D721Med (cell line): ENCODE data around the gene SMARCD3.
A peak's percentile ranks its signal among the peaks of the same experiment; 100 is the strongest.

ENCODE experiments used
- DNase-seq: peaks from one replicate; pipeline ENCODE4 v3.0.0; 2011; ENCODE audit warnings: low spot score; ENCODE audit not compliant: insufficient read length
- FAIRE-seq: peaks from 2 replicates; lab custom pipeline; 2011; peaks lifted over from hg19 to GRCh38; lab: Jason Lieb, UNC
- TF ChIP-seq, protein P1 (sequence below): IDR thresholded peaks from 2 replicates; pipeline ENCODE4 v1.5.1; 2012; ENCODE audit warnings: mild to moderate bottlenecking, control low read depth; ENCODE audit not compliant: insufficient read depth; ENCODE audit errors: missing control alignments

SMARCD3 gene

DNA sequence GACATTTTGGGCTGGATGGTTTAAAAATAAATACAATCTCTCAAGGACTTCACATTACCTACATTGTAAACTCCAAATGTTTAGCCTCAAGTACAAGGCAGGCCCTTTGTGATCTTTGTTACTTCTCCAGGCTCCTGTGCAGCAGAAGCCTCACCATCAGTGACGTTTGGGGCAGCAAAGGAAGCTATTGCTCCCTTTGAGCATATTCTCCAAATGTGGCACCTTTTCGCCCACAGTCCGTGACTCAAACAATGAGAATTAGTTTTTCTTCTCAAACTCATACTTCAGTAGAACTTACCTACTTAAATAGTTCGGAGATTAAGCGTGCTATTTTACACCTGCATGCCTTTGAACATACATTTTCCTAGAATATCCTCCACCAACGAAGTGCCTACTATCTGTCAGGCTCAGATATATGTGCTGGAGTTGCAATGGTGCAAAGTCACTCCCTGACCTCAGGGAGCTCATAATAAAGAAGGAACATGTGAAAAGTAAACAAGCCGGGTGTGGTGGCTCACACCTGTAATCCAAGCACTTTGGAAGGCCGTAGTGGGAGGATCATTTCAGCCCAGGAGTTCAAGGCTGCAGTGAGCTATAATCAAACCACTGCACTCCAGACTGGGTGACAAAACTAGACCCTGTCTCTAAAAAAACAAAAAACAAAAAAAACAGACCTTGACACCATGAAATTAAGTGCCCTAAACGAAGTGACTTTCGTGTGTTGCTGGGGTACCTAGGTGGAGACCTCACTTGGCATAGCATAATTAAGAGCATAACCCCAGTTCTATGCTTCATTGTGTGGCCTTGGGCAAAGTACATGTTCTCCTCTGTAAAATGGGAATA lies 20.2 kb downstream of the SMARCD3 start:
- no peak for DNase-seq
- TF ChIP-seq, protein P1, sequence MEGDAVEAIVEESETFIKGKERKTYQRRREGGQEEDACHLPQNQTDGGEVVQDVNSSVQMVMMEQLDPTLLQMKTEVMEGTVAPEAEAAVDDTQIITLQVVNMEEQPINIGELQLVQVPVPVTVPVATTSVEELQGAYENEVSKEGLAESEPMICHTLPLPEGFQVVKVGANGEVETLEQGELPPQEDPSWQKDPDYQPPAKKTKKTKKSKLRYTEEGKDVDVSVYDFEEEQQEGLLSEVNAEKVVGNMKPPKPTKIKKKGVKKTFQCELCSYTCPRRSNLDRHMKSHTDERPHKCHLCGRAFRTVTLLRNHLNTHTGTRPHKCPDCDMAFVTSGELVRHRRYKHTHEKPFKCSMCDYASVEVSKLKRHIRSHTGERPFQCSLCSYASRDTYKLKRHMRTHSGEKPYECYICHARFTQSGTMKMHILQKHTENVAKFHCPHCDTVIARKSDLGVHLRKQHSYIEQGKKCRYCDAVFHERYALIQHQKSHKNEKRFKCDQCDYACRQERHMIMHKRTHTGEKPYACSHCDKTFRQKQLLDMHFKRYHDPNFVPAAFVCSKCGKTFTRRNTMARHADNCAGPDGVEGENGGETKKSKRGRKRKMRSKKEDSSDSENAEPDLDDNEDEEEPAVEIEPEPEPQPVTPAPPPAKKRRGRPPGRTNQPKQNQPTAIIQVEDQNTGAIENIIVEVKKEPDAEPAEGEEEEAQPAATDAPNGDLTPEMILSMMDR: no peak
- no peak for FAIRE-seq

DNA sequence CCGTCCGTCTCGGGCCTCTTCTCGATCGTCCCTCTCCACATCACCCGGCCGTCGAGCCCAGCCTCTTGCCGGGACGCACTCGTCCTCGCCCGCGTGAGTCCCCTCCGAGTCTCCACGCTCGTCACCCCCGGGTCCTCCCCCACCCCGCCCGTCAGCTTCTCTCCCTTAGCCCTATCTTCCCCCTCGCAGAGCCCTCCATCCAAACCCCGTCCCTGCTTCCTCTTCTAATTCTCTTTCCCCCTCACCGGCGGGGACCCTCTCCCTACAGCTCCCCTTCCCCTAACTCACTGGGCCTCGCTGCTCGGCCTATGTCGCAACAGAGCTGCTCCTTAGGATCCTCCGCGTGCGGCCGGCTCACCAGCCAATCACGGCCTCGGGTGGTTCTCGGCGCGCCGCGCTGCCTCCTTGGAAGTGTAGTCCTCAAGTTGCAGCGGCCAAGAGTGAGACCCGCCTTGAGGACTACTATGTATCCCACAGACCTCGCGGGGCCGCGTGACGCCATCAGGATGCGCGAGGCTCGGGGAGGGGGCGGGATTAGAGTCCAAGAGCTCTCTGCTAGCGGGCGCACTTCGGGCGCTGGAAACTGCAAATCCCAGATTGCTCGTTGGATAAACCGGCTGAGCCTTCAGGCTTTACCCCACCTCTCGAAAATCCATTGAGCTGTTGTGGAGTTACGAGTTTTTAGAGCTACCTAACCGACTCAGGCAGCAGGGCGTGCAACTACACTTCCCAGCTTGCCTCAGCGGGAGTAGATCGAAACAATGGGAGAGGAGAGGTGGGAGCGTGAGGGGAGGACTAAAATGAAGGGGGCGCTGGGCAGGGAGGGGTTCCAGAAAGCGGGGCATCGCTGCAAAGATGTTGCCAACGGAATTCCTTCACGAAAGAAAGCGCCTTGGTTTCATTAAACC lies 21.4 kb downstream of the SMARCD3 start, which contains the start of gene ABCF2:
Gene ABCF2 (minus strand): TSS at position 331 of the 908 bp plus-strand sequence. CDS start 747 bp downstream, outside the sequence.
- no peak for FAIRE-seq
- TF ChIP-seq, protein P1: no peak
- DNase-seq: peak; percentile 96

DNA sequence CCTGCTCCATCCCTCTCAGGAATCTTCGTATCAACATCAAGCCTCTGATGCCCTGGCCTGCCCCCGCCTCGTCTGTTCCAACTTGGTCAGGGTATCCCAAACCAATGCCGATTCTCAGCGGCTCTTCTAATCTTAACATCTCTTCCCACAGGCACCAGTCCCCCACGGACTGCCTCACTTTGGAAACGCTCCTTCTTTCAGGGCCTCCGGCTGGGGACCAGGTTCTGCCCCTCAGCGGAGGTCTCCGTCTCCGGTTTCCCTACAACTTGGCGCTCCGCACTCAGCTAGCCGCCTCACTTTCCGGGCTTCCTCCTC lies 22.0 kb downstream of the SMARCD3 start:
- TF ChIP-seq, protein P1: no peak
- DNase-seq: no peak
- FAIRE-seq: no peak

DNA sequence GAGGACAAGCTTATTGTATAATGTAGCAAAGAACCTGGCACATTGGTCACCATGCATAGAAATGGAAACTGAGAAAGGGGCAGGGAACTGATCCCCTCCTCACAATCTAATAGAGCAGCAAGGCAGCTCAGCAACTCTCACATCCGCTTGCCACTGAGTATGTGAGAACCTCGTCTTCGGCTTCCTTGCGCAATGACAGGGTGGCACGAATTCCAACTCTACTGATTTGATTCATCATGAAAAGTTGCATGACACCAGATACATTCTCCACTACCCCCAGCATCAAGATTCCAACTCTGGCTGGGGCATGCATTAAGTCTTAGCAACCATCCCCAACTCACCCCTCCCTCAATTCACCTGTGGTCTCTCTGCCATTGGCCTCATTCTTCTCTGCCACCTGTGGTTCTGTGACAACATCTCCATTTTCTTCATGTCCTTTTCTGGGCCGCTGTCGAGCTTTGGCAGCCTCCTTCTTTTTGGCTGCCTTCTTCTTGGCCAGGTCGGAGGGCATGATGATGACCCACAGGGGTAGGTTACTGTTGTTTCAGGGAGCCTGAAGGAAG lies 22.5 kb downstream of the SMARCD3 start:
- DNase-seq (no peak), FAIRE-seq (no peak)
- TF ChIP-seq, protein P1: no peak

DNA sequence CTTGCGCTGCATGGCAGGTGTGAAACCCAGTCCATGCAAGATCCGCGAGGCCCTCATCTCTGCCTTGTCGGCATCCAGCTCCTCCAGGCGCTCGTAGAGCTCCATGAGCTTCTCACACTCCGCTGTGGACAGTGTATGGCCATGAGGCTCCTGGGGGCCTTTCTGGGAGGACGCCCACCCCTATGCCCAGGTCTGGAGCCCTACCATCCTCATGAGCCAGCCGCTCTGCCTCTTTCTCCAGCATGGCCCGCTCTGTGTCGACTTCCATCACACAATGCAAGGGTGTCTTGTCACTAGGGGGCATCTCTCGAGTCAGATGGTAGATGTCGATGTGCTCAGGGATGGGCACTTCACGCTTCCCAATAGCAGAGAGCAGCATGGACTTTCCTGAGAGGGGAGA lies 24.8 kb downstream of the SMARCD3 start:
- TF ChIP-seq, protein P1: no peak
- FAIRE-seq (no peak), DNase-seq (no peak)

DNA sequence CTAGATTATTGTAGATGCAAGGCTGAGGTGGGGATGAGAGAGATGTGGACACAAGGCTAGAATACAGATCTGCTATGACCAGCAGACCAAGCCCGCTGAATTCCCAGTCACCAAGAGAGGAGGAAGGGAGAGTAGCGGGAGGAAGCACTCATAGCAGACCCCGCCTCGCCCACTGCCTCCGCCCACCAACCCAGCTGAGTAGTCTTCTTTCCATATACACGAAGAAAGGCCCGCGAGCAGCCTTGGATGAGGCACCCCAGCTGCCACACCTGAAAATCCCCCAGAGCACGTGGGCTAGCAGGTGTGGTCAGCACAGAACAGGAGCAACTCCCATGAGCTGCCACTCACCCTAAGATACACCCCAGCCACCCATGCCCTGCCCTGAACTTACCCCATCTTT lies 30.3 kb downstream of the SMARCD3 start:
- DNase-seq (no peak), FAIRE-seq (no peak)
- TF ChIP-seq, protein P1: no peak
